B cell (primary cell): ENCODE measurements around the gene MZB1.

ENCODE experiments used
- EZH2 ChIP-seq: IDR thresholded peaks from 2 replicates; pipeline ENCODE4 v1.6.1; 2012; ENCODE audit warnings: borderline replicate concordance, low read depth, mild to moderate bottlenecking, moderate library complexity, low read length; ENCODE audit not compliant: insufficient read depth, poor library complexity, severe bottlenecking
- TF ChIP-seq, protein P1 (sequence below): fragments of 200-600 bp; IDR thresholded peaks from one replicate; pipeline ENCODE4 v1.8.0; 2022; ENCODE audit warnings: antibody characterized with exemption, mild to moderate bottlenecking

DNA sequence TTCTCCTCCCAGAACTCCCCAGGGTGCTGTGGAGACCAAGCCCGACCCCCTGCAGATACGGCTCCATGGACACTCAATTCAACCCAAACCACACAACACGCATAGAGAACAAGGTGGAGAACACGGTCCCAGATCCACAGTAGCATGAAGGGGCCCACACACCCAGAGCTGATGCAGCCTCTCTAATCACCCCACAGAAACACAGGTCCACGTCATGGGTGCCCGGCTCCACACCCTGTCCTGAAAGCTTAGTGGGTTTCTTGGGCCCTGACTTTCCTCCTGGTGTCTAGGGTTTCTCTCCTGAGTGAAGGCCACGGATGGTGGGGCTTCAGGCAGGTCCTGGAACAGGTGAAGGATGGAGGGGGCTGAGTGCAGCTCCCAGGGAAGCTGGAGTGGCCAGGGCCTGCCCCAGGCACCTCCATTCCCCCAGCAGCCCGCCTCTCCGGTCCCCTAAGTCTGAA, 5.1 kb downstream of the MZB1 start:
- TF ChIP-seq, protein P1, sequence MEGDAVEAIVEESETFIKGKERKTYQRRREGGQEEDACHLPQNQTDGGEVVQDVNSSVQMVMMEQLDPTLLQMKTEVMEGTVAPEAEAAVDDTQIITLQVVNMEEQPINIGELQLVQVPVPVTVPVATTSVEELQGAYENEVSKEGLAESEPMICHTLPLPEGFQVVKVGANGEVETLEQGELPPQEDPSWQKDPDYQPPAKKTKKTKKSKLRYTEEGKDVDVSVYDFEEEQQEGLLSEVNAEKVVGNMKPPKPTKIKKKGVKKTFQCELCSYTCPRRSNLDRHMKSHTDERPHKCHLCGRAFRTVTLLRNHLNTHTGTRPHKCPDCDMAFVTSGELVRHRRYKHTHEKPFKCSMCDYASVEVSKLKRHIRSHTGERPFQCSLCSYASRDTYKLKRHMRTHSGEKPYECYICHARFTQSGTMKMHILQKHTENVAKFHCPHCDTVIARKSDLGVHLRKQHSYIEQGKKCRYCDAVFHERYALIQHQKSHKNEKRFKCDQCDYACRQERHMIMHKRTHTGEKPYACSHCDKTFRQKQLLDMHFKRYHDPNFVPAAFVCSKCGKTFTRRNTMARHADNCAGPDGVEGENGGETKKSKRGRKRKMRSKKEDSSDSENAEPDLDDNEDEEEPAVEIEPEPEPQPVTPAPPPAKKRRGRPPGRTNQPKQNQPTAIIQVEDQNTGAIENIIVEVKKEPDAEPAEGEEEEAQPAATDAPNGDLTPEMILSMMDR, result no peak
- TF ChIP-seq EZH2, result no peak
